ENCODE data around the gene PRKAG2. TPM values are rescaled to one million over a fixed set of nuclear protein-coding genes. Genes with fewer than 3 reads are reported as not detected.

The PRKAG2 gene
- total and polyA plus RNA-seq, 8 donors: 12.9 to 34.6 (median 18.0) TPM

GRCh38 chr7:151872531-151873401, 4.1 kb downstream of the PRKAG2 start:
- TF ChIP-seq CTCF (IDR thresholded peaks at IDR 0.05): no peak
- no peaks in the 10 kb centered on the region for H3K9me3 ChIP-seq
- H3K4me1 ChIP-seq: peaks cover 9 to 35% of the 10 kb centered on the region in 2 donors
- no peak overlapping the region for H3K4me3 ChIP-seq
- DNase-seq (no peak), ATAC-seq (no peak)
- intact Hi-C loops (cut with DNase I): no loop called here
- no peaks in the 10 kb centered on the region for H3K36me3 ChIP-seq
- H3K27ac ChIP-seq: no peak overlapping the region
- peaks cover 0 to 28% of the 10 kb centered on the region in 2 donors for H3K27me3 ChIP-seq

GRCh38 chr7:151871904-151872303, 5.0 kb downstream of the PRKAG2 start:
- ATAC-seq: no peak
- peaks cover 0 to 21% of the 10 kb centered on the region in 2 donors for H3K27me3 ChIP-seq
- no peak for TF ChIP-seq CTCF (IDR thresholded peaks at IDR 0.05)
- no peak overlapping the region for H3K4me3 ChIP-seq
- no peak overlapping the region for H3K27ac ChIP-seq
- H3K9me3 ChIP-seq: no peaks in the 10 kb centered on the region
- peaks cover 7 to 34% of the 10 kb centered on the region in 2 donors for H3K4me1 ChIP-seq
- no peak for DNase-seq
- H3K36me3 ChIP-seq: no peaks in the 10 kb centered on the region
- intact Hi-C loops (cut with DNase I): no loop called here

GRCh38 chr7:151871189-151871735, 5.7 kb downstream of the PRKAG2 start:
- Histone ChIP-seq H3K9me3 (no peaks in the 10 kb centered on the region), H3K27me3 (peaks cover 0 to 14% of the 10 kb centered on the region in 2 donors), H3K4me3 (no peak overlapping the region), H3K36me3 (no peaks in the 10 kb centered on the region), H3K27ac (no peak overlapping the region), H3K4me1 (peaks cover 7 to 34% of the 10 kb centered on the region in 2 donors)
- intact Hi-C loops (cut with DNase I): no loop called here
- no peak for TF ChIP-seq CTCF (IDR thresholded peaks at IDR 0.05)
- ATAC-seq (no peak), DNase-seq (no peak)

GRCh38 chr7:151869968-151870918, 6.7 kb downstream of the PRKAG2 start:
- TF ChIP-seq CTCF (IDR thresholded peaks at IDR 0.05): no peak
- DNase-seq: no peak
- H3K4me3 ChIP-seq: no peak overlapping the region
- no peaks in the 10 kb centered on the region for H3K36me3 ChIP-seq
- H3K27me3 ChIP-seq: peaks cover 0 to 5% of the 10 kb centered on the region in 2 donors
- no peak overlapping the region for H3K27ac ChIP-seq
- H3K4me1 ChIP-seq: peaks cover 7 to 33% of the 10 kb centered on the region in 2 donors
- no peak for ATAC-seq
- H3K9me3 ChIP-seq: no peaks in the 10 kb centered on the region
- intact Hi-C loops (cut with DNase I): no loop called here

All from left lung (tissue), 10 donors.